Adipose tissue (tissue), 3 donors: ENCODE data around the gene OR2L8. TPM values are rescaled to one million over a fixed set of nuclear protein-coding genes. Genes with fewer than 3 reads are reported as not detected.
"Not testable (repeated sequence)": the region's sequence is repeated elsewhere in the genome, so short reads cannot be mapped to it uniquely, and the experiment has no call there.

ENCODE experiments used
- H3K27ac ChIP-seq: one replicate; pipeline ENCODE4 v1.5.1; 2013; ENCODE audit warnings: low read depth, low read length
- WGBS, 3 donors: extraction: QIAGEN DNeasy Blood & Tissue Kit; methylation state at CpG; one replicate each; pipeline ENCODE4 v1.1.7; 2013; 5-methylcytosine and 5-hydroxymethylcytosine counted together
- polyA plus RNA-seq, 3 donors: library from polyadenylated mRNA; stranded (reverse); fragments of 200-250 nt; gene quantifications; one replicate each; pipeline ENCODE4 v1.2.3, GENCODE V29; 2013
- donor health status: healthy with polysubstance abuse.
- donor health status: Bipolar disorder and iron deficiency.
- donor health status: healthy.

OR2L8 gene, protein sequence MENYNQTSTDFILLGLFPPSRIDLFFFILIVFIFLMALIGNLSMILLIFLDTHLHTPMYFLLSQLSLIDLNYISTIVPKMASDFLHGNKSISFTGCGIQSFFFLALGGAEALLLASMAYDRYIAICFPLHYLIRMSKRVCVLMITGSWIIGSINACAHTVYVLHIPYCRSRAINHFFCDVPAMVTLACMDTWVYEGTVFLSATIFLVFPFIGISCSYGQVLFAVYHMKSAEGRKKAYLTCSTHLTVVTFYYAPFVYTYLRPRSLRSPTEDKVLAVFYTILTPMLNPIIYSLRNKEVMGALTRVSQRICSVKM
- not detected for polyA plus RNA-seq

DNA sequence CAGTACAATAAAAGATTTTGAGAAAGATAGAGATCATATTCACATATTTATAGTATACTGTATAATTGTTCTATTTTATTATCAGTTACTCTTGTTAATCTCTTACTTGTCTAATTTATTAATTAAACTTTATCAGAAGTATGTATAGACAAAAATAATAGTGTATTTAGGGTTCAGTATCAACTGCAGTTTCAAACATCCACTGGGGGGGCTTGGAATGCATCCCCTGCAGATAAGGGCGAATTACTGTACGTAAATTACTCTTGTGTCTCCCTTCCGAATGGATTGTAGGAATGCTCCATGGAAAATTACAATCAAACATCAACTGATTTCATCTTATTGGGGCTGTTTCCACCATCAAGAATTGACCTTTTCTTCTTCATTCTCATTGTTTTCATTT lies at the start of gene OR2L8:
TSS of gene OR2L8 (plus strand) at position 301 of the 400 bp plus-strand sequence. CDS start at position 301, 0 bp downstream.
- WGBS, 3 donors, result 59 to 90% (median 84%) methylated on average over 3 of the region's 3 CpGs
- H3K27ac ChIP-seq, result no peak within 1 kb of the TSS

DNA sequence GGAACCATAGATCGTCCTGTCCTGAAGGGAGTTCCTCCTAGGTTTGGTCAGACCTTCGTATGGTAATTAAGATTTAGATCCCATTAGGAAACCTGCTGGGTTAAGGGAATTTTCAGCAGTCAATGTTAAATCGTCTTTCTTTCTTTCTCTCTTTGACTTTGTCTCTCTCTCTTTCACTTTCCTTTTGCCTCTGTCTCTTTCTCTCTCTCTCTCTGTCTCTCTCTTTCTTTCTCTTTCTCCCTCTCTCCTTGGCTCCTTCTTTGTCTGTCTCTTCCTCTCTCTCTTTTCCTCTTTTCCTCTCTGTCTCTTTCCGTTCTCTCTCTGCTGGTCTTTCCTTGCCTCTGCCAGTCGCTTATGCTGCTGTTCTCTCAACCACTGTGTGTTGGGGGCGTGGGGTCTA lies 44.5 kb upstream of the OR2L8 start:
- H3K27ac ChIP-seq, result no peak overlapping the region
- WGBS, 3 donors, result 71 to 87% (median 79%) methylated on average over 6 of the region's 6 CpGs

DNA sequence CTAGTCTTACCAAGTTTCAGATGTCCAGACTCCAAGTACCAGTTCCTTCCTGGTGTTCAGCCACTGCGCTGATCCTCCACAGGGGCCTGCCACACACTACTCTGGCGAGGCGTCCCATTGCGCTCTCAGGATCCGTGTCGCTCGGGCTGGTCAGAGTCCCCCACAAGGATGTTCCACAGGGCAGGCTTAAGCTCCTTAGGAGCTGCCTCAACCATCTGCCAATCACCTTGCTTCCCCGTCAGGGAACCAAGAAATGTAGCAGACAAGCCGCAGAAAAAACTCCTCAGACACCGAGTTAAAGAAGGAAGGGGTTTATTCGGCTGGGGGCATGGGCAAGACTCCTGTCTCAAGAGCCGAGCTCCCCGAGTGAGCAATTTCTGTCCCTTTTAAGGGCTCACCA lies 43.5 kb upstream of the OR2L8 start:
- WGBS, 3 donors, result 82 to 88% (median 83%) methylated on average over 13 of the region's 13 CpGs
- no peak overlapping the region for H3K27ac ChIP-seq

DNA sequence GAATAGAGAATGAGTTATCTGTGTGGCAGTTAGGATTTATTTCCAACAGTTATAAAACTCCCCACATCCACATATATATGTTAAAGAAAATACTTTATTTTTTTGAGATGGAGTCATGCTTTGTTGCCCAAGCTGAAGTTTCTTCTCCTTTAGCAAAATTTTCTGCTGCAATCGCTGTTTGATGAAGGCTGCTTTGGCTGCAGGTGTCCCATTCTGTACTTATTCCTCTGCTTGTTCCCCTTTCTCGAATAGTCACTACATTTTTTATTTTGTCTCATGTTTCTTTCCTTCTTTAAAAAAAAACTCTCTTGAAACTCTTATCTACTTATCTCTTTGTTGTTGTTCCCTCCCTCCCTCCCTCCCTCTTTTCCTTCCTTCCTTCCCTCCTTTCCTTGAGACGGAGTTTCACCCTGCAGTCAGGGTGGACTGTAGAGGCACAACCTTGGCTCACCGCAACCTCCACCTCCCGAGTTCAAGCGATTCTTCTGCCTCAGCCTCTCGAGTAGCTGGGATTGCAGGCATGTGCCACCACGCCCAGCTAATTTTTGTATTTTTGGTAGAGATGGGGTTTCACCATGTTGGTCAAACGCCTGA lies 42.7 kb upstream of the OR2L8 start:
- WGBS, 3 donors, result 39 to 71% (median 44%) methylated on average over 9 of the region's 9 CpGs
- H3K27ac ChIP-seq, result no peak overlapping the region

DNA sequence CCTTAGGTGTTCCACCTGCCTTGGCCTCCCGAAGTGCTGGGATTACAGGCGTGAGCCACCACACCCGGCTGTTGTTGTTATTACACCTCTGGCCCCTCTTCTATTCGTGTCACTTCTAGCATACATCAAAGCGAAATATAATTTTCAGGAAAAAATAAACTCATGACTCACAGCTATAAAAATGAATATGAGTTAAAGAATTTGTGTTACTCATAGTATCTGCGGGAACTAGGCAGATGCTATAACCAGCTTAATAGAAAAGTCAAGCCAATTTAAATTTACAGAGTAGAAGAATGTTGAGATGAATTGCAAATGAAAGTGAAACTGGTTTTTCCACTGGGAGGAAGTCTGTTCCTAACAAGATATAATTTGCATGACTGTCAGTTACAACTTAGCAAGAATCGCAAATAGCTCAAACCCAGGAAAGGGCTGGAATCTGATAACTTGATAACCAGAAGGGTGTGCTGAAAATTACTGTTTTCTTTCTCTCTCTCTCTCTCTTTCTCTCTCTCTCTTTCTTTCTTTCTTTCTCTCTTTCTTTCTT lies 42.1 kb upstream of the OR2L8 start:
- no peak overlapping the region for H3K27ac ChIP-seq
- WGBS, 3 donors, result 21 to 49% (median 23%) methylated on average over 7 of the region's 7 CpGs

DNA sequence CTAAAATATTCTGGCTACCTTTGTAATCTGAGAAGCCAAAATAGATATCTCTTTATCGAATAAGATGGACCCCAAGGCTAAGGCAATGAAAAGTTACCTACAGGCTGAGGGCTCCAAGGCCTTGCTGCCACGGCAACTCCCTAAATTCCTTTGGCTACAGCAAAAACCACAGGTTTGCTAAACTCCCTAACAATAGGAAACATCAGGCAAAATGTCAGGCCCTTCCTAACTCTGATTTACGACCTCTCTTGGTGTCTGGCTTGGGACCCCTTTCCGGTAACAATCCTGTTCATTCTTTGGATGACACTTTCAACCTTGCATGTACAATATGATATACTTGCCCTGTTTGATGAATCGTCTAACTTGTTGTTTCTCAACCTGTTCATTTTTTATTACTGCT lies 39.9 kb upstream of the OR2L8 start:
- no peak overlapping the region for H3K27ac ChIP-seq
- 56 to 66% (median 62%) methylated on average over 5 of the region's 5 CpGs for WGBS, 3 donors

DNA sequence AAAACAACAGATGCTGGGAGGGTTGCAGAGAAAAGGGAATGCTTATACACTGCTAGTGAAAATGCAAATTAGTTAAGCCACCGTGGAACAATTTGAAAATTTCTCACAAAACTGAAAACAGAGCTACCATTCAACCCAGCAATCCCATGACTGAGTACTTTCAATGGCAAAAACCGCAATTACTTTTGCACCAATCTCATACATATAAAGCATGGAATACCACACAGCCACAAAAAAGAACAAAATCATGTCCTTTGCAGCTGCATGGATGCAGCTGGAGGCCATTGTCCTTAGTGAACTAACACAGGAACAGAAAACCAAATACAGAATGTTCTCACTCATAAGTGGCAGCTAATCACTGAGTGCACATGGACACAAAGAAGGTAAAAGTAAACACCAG lies 34.9 kb upstream of the OR2L8 start:
- 69 to 81% (median 77%) methylated on average over 2 of the region's 2 CpGs for WGBS, 3 donors
- H3K27ac ChIP-seq, result no peak overlapping the region

DNA sequence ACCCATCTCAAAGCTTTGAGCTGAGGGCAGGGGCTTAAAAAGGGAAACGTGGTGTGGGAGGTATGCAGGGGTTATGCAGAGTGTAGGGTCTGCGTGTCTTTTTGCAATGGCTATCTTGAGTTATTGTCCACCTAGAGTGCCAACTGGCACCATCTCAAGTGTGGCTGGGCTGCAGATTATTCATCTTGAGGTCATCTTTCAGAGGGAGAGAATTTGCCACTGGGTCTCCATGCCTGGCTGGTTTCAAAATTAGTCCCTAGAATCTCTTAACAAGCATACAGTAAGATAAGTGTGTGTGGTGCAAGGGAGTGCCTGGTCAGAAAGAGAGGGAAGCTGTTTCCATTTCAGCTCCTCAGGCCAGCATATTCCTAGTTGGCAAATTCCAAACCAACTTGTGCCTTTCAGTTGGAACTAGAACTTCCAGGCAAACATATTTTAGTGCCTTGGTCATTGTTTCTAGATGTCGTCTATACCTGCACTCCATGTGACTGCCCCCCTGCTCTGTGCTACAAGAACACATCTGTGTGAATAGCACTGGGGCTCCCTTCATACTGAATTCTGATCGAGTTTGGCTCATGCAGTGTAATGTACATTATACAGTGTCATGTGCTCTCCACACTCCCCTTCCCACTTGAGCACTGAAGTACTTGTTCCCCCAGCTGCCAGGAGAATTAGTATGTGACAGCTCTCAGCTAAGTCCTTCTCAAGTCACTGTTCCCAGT lies 33.6 kb upstream of the OR2L8 start:
- H3K27ac ChIP-seq, result no peak overlapping the region
- WGBS, 3 donors, result 48 to 53% (median 52%) methylated on average over 4 of the region's 4 CpGs

DNA sequence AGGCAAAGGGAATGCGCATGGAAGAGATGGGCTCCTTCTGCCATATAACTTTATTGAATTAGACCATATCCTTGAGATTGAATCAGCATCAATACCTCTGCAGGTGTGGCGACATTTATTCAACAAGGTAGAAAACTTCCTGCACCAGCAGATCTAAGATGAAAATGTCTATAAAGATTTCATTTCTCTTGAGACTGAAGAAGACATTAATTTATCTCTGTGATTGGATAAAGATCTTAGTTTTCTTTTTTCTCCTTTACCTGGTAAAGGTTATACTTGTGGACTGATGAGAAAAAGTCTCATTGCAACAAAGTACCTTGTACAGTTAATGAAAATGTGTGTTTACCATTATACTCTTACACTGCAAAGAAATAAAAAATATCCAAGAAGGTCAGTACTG lies 28.7 kb upstream of the OR2L8 start, which contains the start of gene OR2T8:
TSS of gene OR2T8 (plus strand) at position 301 of the 400 bp plus-strand sequence. CDS start 766 bp downstream, outside the sequence.
- WGBS, 3 donors, result 73 to 94% (median 80%) methylated on average over 2 of the region's 2 CpGs
- no peak within 1 kb of the TSS for H3K27ac ChIP-seq

DNA sequence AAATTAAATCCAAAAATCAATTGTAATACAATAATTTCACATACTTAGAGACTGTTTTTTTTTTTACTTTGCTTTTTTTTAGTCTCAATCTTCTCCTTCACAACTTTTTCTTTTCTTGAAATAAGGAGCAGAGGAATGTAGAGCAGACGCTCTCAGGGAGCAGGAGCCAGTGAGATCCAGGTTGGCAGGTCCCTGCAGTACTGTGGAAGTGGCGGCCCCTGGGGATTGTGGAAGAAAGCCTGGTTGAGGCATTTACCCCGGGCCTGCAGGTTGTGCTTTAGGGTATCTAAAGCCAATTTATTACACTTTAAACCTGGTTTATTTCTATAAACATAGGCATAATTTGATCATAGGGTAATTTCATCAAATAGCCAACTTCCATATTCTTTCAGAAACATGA lies 24.7 kb upstream of the OR2L8 start:
- WGBS, 3 donors, result 51 to 77% (median 65%) methylated on average over 3 of the region's 3 CpGs
- H3K27ac ChIP-seq, result no peak overlapping the region

DNA sequence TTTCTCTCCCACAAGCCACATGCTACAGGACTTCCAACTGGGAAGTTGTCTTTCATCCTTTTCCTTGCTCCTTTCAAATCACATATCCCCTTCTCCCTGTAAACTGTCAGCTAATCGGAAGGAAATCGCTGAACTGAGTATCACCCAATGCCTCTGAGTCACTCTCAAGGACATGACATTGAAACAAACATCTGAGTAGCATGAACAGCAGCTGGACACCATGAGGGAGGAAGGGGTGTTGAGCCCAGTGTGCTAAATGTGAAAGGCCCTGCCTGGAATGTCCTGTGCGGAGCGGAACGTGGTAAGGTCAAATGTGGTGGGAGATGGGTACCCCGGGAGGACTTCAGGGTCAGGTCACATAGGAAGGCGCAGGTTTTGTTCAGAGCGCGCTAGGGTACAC lies 23.8 kb upstream of the OR2L8 start, which contains the start of gene OR2AJ1:
TSS of gene OR2AJ1 (plus strand) at position 22 of the 400 bp plus-strand sequence. CDS start 8,880 bp downstream, outside the sequence.
- WGBS, 3 donors, result 79 to 91% (median 85%) methylated on average over 9 of the region's 9 CpGs
- no peak within 1 kb of the TSS for H3K27ac ChIP-seq

DNA sequence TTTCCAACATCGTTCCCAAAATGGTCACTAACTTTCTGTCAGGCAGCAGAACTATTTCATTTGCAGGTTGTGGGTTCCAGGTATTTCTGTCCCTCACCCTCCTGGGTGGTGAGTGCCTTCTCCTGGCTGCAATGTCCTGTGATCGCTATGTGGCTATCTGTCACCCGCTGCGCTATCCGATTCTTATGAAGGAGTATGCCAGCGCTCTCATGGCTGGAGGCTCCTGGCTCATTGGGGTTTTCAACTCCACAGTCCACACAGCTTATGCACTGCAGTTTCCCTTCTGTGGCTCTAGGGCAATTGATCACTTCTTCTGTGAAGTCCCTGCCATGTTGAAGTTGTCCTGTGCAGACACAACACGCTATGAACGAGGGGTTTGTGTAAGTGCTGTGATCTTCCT lies 14.7 kb upstream of the OR2L8 start:
- H3K27ac ChIP-seq, result no peak overlapping the region
- 92 to 96% (median 94%) methylated on average over 8 of the region's 8 CpGs for WGBS, 3 donors

DNA sequence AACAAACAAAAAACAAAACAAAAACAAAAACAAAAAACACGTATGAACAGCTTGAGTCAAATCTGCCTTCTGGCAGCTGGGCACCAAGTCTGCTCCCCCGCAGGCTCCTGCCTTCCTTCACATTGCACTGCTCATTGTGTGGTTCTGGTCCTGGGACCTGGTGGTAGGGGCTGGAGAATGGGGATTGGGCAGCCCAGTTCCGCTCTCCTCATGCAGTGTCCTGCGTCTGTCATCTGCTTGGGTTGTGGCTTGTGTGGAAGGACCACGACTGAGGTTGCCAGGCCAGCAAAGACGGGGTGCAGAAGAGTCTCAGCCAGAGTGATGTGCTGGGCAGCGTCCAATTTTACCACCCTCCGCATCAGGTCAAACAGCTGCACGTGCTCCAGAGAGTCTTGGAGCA lies 12.9 kb upstream of the OR2L8 start:
- H3K27ac ChIP-seq, result no peak overlapping the region
- 88 to 94% (median 92%) methylated on average over 9 of the region's 9 CpGs for WGBS, 3 donors

DNA sequence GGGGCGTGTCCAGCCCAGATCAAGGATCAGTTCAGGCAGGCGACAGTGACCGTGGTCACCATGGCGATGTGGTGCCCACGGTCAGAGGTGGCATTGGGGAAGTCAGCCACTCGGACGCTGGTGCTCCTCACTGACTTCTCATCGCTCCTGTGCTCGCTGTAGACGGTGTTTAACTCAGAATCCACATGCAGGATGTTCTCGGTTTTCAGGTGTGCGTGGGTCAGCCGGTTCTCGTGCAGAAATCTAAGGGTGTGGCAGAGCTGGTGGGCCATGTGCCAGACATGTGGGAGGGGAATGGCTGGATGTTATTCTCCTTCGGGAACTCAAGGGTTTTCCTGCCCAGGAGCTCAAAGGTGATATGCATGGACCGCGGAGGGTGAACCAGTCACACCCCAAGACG lies 12.2 kb upstream of the OR2L8 start:
- WGBS, 3 donors, result 91 to 96% (median 93%) methylated on average over 18 of the region's 18 CpGs
- H3K27ac ChIP-seq, result no peak overlapping the region

DNA sequence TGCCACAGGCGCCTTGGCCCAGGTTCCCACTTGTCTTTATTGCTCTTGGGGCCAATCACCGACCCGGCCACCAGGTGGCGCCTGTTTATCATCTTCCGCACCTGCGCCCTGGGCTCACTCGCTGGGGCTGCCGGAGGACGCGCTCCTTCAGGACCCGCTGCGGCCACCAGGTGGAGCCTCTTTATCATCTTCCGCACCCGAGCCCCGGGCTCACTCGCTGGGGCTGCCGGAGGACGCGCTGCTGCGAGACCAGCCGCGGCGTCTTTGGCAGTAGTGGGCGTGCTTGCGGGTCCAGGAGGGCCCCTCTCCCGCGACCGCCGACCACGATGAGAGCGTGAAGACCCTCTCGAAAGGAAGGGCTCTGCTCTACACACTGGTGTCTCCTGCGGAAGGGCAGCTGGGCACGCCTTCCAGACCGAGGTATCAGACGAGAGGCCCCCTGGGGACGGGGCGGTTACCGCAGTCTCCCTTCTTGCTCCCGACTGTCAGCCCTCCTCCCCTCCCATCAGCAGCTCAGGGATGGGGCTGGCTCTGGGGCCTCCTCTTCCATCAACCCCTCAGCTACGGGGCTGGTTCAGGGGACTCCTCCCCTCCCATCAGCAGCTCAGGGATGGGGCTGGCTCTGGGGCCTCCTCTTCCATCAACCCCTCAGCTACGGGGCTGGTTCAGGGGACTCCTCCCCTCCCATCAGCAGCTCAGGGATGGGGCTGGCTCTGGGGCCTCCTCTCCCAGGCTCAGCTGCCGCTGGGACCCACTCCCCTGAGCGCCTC lies 11.5 kb upstream of the OR2L8 start:
- not testable (repeated sequence) for H3K27ac ChIP-seq
- 4 to 25% (median 24%) methylated on average over 43 to 44 of the region's 44 CpGs for WGBS, 3 donors

DNA sequence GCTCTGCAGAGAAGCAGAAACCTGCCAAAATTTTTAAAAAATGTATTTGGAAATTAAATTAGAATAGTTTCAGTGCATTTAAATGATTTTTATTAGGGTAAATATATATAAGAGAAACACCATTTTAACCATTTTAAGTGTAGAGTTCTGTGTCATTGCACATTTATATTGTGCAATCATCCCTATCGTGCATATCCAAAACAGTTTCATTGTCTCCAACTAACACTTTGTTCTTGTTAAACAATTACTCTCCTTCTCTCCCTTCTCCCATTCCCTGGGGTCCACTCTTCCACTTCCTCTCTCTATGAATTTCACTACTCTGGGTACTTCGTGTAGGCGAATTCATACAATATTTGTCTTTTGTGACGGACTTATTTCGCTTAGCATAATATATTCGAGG lies 6.0 kb upstream of the OR2L8 start:
- H3K27ac ChIP-seq, result no peak overlapping the region
- WGBS, 3 donors, result 75 to 78% (median 75%) methylated on average over 6 of the region's 6 CpGs

DNA sequence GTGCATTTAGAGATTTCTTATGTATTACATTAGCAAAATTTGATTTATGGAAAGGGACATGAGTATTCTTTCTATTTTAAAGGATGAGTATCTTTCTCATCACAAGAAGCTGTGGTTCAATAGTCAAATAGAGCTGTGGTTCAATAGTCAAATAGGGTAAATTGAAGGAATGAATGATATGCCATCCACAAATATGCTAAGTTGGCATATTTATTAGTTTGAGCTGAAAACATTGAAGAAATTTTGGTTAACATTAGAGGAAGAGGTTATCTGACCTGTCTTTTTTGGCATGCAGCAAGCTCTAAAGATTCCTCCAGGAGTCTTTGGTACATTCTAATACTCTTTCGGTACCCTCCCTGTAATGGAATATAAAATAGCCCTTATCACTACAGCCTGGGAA lies 4.8 kb downstream of the OR2L8 start:
- WGBS, 3 donors, result 90 to 97% (median 93%) methylated on average over 1 of the region's 1 CpG
- H3K27ac ChIP-seq, result no peak overlapping the region

DNA sequence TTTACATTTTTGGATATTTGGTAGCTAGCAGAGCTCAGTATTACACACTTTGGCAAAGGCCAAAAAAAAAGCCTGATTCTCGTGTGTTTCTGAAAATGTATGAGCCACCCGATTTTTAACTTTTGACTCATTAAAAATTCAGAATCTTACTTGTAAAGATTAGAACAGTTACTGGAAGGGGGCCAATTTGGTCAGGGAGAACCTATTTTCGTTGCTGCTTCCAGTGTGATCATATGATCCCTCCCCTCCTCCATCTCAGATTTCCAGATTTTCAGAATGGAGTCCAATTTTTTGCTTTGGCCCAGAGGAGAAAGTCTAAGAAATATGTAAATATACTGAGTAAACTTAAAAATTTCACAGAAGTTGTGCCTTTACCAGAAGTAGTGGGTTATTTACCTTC lies 13.1 kb downstream of the OR2L8 start:
- H3K27ac ChIP-seq, result no peak overlapping the region
- 19 to 30% (median 21%) methylated on average over 3 of the region's 3 CpGs for WGBS, 3 donors
